HG02852 (cell line): ENCODE data around the gene FAF1.
"Not testable (repeated sequence)": the region's sequence is repeated elsewhere in the genome, so short reads cannot be mapped to it uniquely, and the experiment has no call there.

Experiments used
- ATAC-seq: cut with Tn5 transposase; IDR thresholded peaks from one replicate; pipeline ENCODE4 v1.9.1; 2021; ENCODE audit warnings: mild to moderate bottlenecking, moderate library complexity; ENCODE audit not compliant: unreplicated experiment

The FAF1 gene

GRCh38 chr1:50808296-50808695 is 151.8 kb downstream of the FAF1 start:
- no peak for ATAC-seq

- no peak for ATAC-seq
These were observed 163.8 kb downstream of the FAF1 start for GRCh38 chr1:50796272-50796671.

GRCh38 chr1:50793521-50793920 is 166.5 kb downstream of the FAF1 start:
- ATAC-seq = no peak

GRCh38 chr1:50787266-50787665 is 172.8 kb downstream of the FAF1 start:
- ATAC-seq = no peak

GRCh38 chr1:50783286-50783685 is 176.8 kb downstream of the FAF1 start:
- ATAC-seq = no peak

GRCh38 chr1:50780797-50781196 is 179.3 kb downstream of the FAF1 start:
- ATAC-seq = no peak

- no peak for ATAC-seq
These were observed 180.3 kb downstream of the FAF1 start for GRCh38 chr1:50779801-50780200.

GRCh38 chr1:50775740-50776139 is 184.3 kb downstream of the FAF1 start:
- ATAC-seq = no peak

- no peak for ATAC-seq
These were observed 185.2 kb downstream of the FAF1 start for GRCh38 chr1:50774759-50775351.

GRCh38 chr1:50766688-50767087 is 193.4 kb downstream of the FAF1 start:
- no peak for ATAC-seq

GRCh38 chr1:50756543-50756942 is 203.5 kb downstream of the FAF1 start:
- not testable (repeated sequence) for ATAC-seq

- ATAC-seq = not testable (repeated sequence)
These were observed 205.3 kb downstream of the FAF1 start for GRCh38 chr1:50754764-50755163.

- ATAC-seq = no peak
These were observed 209.9 kb downstream of the FAF1 start for GRCh38 chr1:50750021-50750619.

GRCh38 chr1:50747394-50747793 is 212.7 kb downstream of the FAF1 start:
- no peak for ATAC-seq

- no peak for ATAC-seq
These were observed 217.5 kb downstream of the FAF1 start for GRCh38 chr1:50742523-50742922.

GRCh38 chr1:50739125-50739524 is 220.9 kb downstream of the FAF1 start:
- no peak for ATAC-seq

GRCh38 chr1:50735443-50735842 is 224.6 kb downstream of the FAF1 start:
- ATAC-seq = no peak

- ATAC-seq = not testable (repeated sequence)
These were observed 232.5 kb downstream of the FAF1 start for GRCh38 chr1:50727578-50727977.

GRCh38 chr1:50724626-50725286 is 235.3 kb downstream of the FAF1 start:
- no peak for ATAC-seq

GRCh38 chr1:50720457-50721053 is 239.5 kb downstream of the FAF1 start:
- ATAC-seq = no peak

GRCh38 chr1:50719126-50719525 is 240.9 kb downstream of the FAF1 start:
- ATAC-seq = no peak

GRCh38 chr1:50717327-50717726 is 242.7 kb downstream of the FAF1 start:
- ATAC-seq = no peak
